GM21529 (cell line): ENCODE results near the gene RPL36A.

Source experiments
- ATAC-seq: cut with Tn5 transposase; IDR thresholded peaks from one replicate; pipeline ENCODE4 v1.9.1; 2021; ENCODE audit not compliant: unreplicated experiment

RPL36A gene

GRCh38 chrX:101430457-101431078, 39.8 kb downstream of the RPL36A start:
- peak; percentile 90 for ATAC-seq

DNA sequence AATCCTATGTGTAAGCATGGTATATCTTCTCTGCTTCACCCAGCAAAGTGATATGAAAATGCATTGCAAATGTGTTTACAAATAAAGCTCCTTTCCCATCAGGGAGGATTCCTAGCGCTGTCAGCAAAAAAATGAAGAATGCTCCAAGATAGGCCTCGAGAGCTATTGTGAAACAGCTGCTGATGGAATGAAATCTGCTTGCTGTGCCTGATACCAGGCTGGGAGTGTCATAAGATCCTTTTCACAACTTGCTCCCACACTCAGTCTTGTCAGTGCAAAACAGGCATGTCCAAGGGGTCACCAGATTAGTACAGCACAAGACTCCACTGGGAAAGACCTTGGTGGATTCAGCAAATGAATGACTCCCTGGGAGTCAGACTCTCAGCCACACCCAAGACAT, 51.3 kb downstream of the RPL36A start:
- no peak for ATAC-seq
